Cerebellar cortex (tissue), 1 donor: ENCODE data around the gene MPP2.
"Not testable (repeated sequence)": the region's sequence is repeated elsewhere in the genome, so short reads cannot be mapped to it uniquely, and the experiment has no call there.

ENCODE experiments used
- DNase-seq: peaks from one replicate; pipeline ENCODE4 v3.0.0-alpha.2; 2015; ENCODE audit warnings: low spot score

MPP2 gene

DNA sequence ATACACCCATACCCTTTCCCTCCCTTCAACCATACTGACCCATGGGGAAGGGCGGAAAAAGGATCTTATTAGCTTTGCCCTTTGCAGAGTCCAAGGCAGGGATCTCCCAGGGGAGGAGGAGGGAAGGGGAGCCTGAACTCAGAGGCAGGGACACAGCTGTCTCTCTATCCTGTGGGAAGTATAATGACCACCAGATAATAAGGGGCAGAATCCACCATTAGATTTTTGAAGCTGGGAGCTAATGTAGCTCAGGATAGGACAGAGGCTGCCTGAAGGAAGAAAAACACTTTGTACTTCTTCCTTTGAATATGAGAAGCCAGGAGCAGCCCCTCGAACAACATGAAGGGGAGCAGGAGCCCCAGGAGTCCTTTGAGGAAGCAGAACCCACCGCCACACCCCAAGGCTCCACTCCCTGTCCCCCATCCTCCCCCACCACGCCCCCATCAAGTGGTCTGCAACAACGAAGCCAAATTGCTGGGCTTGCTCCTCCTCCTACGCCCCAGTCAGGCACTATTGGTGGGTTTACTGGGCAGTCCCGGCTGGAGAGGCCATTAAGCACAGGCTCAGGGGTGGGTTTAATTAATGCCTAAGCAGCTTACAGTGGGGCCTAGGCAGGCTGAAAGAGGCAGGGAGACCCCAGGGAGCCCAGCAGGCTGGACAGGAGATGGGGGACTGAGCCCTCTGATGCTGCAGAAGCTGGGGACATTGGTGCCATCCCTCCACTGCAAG, 5.3 kb downstream of the MPP2 start:
- peak; percentile 46 for DNase-seq

DNA sequence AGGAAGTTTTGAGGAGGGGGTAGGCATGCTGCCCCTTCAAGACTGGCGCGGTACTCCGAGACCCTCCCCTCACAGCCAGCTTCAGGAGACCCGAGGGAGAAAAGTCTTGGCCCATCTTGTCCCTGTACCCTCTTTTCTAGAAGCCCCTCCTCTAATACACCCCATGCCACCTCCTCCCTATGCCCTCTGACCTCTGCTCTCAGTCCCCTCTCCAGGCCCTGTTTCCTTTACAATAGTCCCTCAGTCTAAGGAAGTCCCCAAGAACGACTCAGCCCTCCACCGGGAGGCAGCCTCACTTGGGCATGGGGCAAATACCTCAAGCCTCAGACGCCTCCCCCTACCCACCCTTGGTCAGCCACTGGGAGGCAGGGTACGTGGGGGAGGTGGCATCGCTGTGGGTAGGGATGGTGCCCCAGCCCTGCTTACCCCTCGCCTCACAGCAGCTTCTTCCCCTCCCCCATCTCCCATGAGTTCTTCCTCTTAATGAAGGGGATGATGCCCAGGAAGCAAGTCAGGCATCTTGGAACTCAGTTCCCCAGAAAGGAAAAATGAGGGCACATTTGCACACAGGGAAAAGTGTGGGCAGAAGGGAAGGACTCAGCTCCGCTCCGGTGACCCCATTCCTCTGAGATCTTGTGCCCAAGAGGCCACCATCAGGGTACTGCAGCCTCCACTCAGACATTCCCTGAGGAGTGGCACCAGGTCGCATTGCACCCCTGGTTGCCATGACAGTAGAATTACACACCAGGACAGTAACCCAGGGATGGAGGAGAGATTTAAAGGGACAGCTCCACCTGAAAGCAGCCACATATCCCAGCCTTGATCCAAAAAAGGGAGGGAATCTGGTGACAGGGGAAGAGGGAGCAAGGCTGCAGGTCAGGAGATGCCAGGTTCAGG, 6.2 kb downstream of the MPP2 start:
- DNase-seq: peak; percentile 56

DNA sequence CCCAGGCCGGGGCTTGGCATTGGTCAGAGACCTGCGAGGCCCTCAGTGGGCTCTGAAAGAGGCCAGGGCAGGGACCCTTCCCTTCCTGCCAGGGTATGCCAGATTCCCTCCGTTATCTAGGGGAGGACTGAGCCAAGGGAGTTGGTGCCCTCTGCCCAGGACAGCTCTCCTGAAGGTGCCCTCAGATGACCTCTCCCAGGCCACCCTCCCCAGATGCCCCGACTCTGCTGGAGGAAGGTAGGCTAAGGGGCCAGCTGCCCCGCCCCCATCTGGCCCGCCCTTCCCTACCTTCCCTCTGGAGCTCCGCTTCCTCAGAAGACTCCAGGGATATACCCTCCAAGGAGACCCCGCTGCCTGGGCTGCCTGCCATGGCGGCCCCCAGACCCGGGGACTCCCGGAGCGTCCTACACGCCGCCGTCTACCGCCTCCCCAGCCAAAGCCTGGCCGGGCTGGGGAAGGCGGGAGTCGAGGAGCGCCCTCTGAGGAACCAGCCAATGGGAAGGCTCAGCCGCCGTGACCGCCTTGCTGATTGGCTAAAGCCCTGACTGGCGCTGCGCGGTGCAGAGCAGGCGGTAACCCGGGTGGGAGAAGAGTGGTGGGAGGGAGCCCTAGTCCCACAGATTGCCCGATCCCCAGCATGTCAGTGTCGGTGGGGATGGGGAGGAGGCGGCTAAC, 7.0 kb downstream of the MPP2 start:
- DNase-seq: peak; percentile 90

DNA sequence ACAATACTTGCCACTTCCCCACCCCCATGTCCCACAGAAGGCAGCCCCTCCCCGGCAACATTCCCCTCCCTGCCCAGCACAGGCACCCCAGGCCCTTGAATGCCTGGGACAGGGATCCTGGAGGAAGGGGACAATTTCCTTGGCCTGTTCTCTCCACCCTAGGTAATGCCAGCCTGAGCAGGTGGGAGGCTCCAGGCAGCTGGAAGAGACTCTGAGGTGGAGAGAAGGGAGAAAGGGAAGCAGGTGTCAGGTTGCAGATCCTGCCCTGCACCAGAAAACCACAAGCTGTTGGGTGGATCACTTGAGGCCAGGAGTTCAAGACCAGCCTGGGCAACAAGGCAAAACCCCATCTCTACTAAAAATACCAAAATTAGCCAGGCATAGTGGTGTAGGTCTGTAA, 8.9 kb downstream of the MPP2 start:
- no peak for DNase-seq

GRCh38 chr17:43897831-43898230, 9.5 kb downstream of the MPP2 start:
- no peak for DNase-seq

- not testable (repeated sequence) for DNase-seq
Observed at GRCh38 chr17:43894494-43894893, 12.8 kb downstream of the MPP2 start.

- DNase-seq: no peak
Observed at GRCh38 chr17:43892647-43892952, 14.7 kb downstream of the MPP2 start.

- DNase-seq: peak; percentile 33
Observed at GRCh38 chr17:43891851-43892646, 15.3 kb downstream of the MPP2 start.

- no peak for DNase-seq
Observed at GRCh38 chr17:43890240-43890639, 17.1 kb downstream of the MPP2 start.

GRCh38 chr17:43888548-43888947, 18.8 kb downstream of the MPP2 start:
- DNase-seq: no peak

DNA sequence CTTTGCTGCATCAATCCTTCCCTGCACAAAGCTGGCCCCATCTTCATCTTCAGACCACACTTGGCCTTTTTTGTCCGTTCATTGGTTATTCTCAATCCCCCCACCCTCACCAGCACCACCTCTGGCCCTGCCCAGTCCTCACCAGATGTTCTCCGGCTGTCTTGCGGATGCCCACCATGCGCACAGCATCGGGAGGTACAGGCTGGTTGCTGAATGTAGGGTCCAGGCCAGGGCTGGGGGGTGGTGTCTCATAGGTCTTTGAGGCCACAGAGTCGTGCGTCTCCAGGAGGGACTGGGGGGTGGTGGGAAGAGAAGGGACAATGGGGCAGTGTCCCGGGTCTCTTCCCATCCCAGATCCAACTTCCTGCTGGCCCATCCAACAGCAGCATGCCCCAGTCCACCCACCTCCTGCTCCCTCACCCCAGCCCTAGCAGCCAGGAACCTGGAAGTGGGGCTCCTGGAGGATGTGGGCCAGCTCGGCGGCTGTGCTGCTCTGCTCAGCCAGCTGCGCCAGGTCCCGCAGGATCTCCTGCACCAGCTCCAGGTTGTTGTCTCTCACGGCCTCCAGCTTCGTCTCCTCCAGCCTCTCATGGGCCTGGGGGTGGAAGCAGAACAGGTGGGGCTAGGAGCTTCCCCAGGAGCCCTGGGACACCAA, 24.4 kb downstream of the MPP2 start:
- DNase-seq: no peak

DNA sequence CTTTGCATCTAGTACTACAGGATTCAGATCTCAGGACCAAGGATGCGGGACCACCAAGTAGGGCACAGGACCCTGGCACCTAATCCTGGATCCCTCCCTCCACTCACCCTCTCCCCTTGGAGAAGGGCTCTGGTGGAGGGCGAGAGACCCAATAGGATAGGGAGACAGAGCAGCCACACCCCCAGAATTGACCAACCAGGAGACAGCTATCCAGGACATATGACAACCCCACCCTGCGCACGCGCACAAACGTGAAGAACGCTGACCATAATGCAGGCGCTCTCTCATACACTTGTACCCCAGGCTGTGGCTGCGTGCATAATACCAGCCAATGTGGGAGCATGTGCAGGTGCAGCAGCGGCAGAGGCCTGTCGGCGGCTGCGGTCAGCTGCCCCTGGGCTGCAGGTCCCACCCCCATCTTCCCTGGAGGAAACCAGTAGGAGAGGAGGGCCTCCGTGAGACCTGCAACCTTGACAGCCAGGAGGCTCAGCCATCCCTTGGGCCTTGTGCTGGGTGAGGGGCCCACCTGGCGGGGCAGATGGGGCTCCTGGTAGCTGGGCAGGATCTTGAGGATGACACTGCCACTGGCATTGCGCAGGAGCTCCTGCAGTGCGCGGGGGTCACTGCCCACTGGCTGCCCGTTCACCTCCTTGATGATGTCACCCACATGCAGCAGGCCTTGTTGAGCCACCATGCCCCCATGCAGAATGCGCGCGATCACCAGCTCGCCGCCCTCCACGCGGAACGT, 25.4 kb downstream of the MPP2 start:
- no peak for DNase-seq

- DNase-seq: no peak
Observed at GRCh38 chr17:43881181-43881580, 26.2 kb downstream of the MPP2 start.

DNA sequence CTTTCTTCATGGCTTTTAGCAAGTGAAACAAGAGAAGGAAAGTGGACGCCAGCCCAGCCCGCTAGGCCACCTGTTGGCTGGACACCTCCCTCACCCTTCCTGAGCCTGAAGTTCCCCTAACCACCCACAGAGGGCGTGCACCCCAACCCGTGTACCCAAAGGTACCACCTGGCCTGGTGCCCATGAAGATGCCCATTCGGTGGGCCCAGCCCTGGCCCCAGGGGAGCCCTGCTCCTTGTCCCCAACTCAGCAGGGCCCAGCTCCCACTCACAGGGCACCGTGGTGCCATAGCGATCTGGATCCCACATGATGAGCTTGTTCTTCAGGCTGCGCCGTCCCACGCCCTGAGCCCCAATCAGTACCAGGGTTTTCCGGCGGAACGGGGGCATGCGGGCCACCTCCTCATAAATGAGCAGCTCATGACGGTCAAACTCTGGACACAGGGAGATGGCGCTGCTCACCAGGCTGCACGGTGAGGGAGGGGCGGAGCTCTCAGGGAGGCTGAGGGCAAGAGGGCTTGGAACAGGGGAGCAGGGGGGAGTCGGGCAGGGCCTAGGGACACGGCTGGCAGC, 26.8 kb downstream of the MPP2 start:
- peak; percentile 36 for DNase-seq

DNA sequence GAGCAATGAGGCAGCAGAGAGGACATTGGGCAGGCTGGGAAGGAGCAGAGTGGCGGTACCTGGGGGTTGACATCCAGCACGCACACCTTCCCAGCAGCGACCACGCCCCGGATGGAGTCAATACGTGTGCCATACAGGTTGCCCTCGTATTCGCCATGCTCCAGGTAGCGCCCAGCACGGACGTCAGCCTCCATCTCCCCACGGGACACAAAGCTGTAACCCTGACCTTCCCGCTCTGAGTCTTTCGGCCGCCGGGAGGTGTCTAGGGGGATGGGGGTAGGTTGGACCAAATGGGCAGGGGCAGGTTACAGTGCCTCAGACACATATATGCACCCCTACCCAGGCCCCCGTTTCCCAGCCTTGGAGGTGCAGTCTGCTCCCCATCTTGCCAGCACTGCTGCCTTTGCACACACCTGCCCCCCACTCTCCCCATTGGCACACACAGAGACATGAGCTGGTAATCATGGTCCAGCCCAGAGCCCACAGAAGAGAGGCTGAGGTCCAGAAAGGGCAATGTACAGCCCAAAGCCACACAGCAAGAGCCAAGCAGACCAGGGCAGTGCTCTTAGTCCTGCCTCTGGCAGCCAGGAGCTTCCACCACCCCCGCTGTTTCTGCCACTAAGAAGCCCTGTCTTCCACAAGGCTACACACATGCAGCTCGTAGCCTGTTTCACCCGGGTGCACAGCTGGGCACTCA, 27.5 kb downstream of the MPP2 start:
- DNase-seq: no peak

- DNase-seq: peak; percentile 81
Observed at GRCh38 chr17:43878260-43879175, 28.8 kb downstream of the MPP2 start.

DNA sequence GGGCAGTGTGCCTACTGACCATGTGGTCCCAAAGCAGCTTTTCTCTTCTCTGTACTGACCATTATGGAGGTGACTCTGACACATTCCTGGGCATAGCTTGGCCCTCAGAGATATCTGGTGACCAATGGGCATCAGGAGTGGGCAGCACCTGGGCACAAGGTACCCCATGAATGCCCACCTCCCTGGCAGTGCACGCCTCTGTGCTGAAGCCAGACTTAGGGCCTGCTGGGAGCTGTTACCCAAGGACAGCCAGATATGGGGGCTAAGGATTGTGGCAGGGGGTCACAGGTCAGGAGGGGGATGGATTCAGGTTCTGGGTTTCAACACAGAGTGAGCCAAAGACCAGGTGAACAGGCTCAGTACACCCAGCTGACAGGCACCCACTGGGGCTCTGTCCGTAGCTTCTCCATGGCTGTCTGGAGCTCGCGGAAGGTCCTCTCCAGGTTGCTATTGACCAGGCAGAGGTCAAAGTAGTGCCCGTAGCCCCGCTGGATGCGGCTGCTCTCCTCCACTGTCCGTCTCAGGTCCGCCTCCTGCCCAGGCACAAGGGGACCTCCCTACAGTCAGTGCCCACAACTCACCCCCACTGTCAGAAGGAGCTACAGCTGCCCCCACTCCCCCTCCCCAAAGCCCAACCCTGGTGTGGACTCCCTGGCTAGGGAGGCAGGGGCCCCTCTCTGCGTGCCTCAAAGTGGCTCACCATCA, 29.7 kb downstream of the MPP2 start:
- DNase-seq: no peak

DNA sequence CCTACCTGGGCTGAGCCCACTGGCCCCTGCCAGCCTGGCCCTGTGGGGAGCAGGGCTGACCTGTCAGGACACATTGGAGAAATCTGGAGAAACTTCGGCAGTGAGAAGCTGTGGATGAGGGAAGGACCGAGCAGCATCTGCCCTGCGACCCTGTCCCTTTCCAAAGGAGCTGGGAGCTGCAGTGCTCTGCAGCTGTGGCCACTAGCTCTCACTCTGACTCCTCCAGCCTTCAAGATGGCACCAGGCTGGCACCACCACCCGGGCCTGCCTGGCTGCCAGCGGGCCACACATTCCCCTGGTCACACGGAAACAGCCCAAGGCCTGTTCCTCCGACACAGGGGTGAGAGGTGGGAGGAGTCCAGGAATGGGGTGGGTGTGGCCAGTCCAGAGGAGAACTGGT, 30.3 kb downstream of the MPP2 start:
- no peak for DNase-seq
